Lower leg skin (tissue), 3 donors: Measurements from ENCODE around the gene HIPK1.

Experiments used
- CTCF ChIP-seq, 3 donors: fragments of 450-650 bp; IDR thresholded peaks; one replicate each; pipeline ENCODE4 v1.5.1; 2016; ENCODE audit warnings: antibody characterized with exemption in 3 of 3, mild to moderate bottlenecking in 3 of 3, moderate library complexity in 2 of 3
- POLR2A ChIP-seq, 2 donors: fragments of 450-650 bp; IDR thresholded peaks; one replicate each; pipeline ENCODE4 v1.6.1; 2016 to 2017; ENCODE audit warnings: antibody characterized with exemption in 2 of 2, mild to moderate bottlenecking in 1 of 2, moderate library complexity in 1 of 2

GRCh38 chr1:113999799-114000198 is 70.7 kb downstream of the HIPK1 start:
- TF ChIP-seq CTCF (IDR thresholded peaks at IDR 0.05) (no peak), POLR2A (IDR thresholded peaks at IDR 0.05) (no peak)
